Activated CD4-positive, alpha-beta memory T cell treated with anti-CD3 and anti-CD28 coated beads for 36 hours (primary cell): ENCODE measurements around the gene HOXA6. TPM values are rescaled to one million over a fixed set of nuclear protein-coding genes. Genes with fewer than 3 reads are reported as not detected.

Source experiments
- CTCF ChIA-PET: fragments of 350-600 bp; sonication (Branson Sonifier 250); formaldehyde crosslinking; loops from one replicate; lab custom pipeline; 2021; ENCODE audit warnings: antibody characterized with exemption, inconsistent platforms; lab: Charles Lee
- POLR2A ChIA-PET: fragments of 350-600 bp; sonication (Branson Sonifier 250); formaldehyde crosslinking; loops from one replicate; lab custom pipeline; 2021; ENCODE audit warnings: antibody characterized with exemption; lab: Charles Lee
- DNase-seq: peaks from one replicate; pipeline ENCODE4 v3.0.0-alpha.2; 2020
- H3K27ac Mint-ChIP-seq: one replicate; pipeline ENCODE4 v1.8.0; 2021; ENCODE audit warnings: mixed read lengths
- H3K27me3 Mint-ChIP-seq: one replicate; pipeline ENCODE4 v1.8.0; 2021; ENCODE audit warnings: mixed read lengths
- H3K36me3 Mint-ChIP-seq: one replicate; pipeline ENCODE4 v1.8.0; 2021; ENCODE audit warnings: mixed read lengths
- H3K4me1 Mint-ChIP-seq: one replicate; pipeline ENCODE4 v1.8.0; 2021; ENCODE audit warnings: low read depth, mixed read lengths
- H3K4me3 Mint-ChIP-seq: one replicate; pipeline ENCODE4 v1.8.0; 2021; ENCODE audit warnings: mild to moderate bottlenecking, mixed read lengths
- H3K9me3 Mint-ChIP-seq: one replicate; pipeline ENCODE4 v1.8.0; 2021; ENCODE audit warnings: mixed read lengths
- intact Hi-C: fragments of 100-400 bp; cut with micrococcal nuclease; formaldehyde crosslinking; loops from one replicate; pipeline ENCODE4 v1.15.1; 2023
- total RNA-seq, 2 experiments: library from RNA; stranded (reverse); gene quantifications; one replicate each; pipeline ENCODE4 v1.2.3, GENCODE V29; 2021

HOXA6 gene
- total RNA-seq, 2 experiments from 2014 or later: not detected

DNA sequence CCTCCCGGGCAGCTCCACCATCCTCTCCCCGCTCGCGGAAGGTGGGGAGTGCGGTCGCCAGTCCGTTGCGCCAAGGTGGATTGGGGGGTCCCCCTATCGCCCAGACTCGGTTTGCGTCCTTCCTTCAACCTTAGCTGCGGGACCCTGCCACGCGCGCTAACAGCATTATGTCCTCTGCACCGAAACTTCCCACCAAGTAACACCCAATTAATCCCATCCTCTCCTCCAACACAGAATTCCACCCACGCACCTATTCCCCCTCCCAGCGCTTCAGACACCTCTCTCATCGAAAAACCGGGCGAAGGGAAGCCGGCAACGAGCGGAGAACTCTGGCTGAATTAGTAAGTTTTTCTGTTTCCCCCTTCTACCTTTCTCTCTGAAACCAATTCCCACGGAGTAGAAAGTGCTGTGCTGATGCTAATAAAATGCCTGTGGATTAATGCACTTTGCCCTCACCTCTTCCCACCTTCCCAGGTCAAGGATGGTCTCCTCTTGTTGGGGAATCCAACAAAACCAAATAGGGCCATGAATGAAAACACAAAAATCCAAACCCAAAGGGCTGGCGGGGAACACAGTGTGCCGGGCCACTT lies 3.9 kb upstream of the HOXA6 start:
- H3K27ac Mint-ChIP-seq: no peak overlapping the region
- H3K27me3 Mint-ChIP-seq: peaks cover 85% of the 10 kb centered on the region
- peaks cover 43% of the 10 kb centered on the region for H3K4me1 Mint-ChIP-seq
- ChIA-PET CTCF (interaction anchor here (0.9 to 5.2 kb wide), 18 partner anchors 8 to 623 kb away, joined by 3 to 72 read pairs (median 6); partner anchors contain the start of genes HOXA1 and HOXA9), POLR2A (no interaction called here)
- peaks cover 2% of the 10 kb centered on the region for H3K36me3 Mint-ChIP-seq
- peak overlapping the region; percentile 52 for H3K4me3 Mint-ChIP-seq
- intact Hi-C loops: loop anchor here (2.0 to 10.0 kb wide), 3 partner anchors 13 to 857 kb away; partner anchors contain the start of genes HOXA11, HOXA9 and SNX10
- DNase-seq: no peak
- H3K9me3 Mint-ChIP-seq: no peaks in the 10 kb centered on the region

DNA sequence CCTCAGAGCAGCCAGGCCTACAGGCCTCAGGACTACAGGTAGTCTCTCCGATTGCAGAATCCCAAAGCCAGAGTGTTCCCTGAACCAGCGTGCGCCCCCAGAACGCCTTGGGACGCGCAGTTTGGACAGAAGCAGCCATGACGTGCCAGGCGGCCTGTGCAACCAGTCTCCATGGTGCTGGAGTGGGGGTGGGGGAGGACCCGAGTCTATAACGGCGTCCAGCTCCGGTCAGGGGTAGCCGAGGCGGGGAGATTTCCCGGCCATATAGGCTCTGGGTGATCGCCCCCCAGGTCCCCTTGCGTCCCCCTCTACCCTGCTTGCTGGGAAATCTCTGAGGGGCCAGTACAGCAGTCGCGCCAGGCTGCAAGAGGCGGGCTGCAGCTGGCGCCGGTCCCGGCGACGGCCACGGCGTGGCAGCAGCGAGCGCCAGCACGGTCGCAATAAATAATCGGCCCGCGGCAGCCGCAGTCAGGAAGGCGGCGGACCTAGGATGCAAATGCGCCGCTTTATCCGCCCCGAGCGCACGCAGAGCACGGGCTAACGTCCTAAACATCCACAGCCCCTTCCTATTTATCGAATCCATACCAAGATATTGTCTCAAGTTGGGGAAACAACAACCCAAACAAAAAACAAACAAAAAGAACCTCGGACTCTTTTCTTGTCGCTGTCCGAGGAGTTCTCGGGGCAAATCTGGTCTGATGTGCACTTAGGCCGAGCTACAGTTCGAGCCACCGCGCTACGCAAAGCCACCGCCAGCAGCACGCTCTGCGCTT lies 3.2 kb upstream of the HOXA6 start:
- Mint-ChIP-seq H3K27me3 (peaks cover 86% of the 10 kb centered on the region), H3K36me3 (peaks cover 2% of the 10 kb centered on the region), H3K27ac (no peak overlapping the region), H3K4me1 (peaks cover 38% of the 10 kb centered on the region), H3K9me3 (no peaks in the 10 kb centered on the region), H3K4me3 (peak overlapping the region; percentile 52)
- peak; percentile 76 for DNase-seq
- CTCF ChIA-PET: interaction anchor here (0.6 to 5.2 kb wide), 21 partner anchors 9 to 1894 kb away, joined by 3 to 72 read pairs (median 6); partner anchors contain the start of genes EVX1, HOXA1 and HOXA9
- intact Hi-C loops: loop anchor here (2.0 to 10.0 kb wide), 3 partner anchors 14 to 856 kb away; partner anchors contain the start of genes HOXA11, HOXA9 and SNX10
- POLR2A ChIA-PET: interaction anchor here (1.2 to 2.2 kb wide), 2 partner anchors 52 to 57 kb away, joined by 4 read pairs; no protein-coding TSS in a partner anchor

DNA sequence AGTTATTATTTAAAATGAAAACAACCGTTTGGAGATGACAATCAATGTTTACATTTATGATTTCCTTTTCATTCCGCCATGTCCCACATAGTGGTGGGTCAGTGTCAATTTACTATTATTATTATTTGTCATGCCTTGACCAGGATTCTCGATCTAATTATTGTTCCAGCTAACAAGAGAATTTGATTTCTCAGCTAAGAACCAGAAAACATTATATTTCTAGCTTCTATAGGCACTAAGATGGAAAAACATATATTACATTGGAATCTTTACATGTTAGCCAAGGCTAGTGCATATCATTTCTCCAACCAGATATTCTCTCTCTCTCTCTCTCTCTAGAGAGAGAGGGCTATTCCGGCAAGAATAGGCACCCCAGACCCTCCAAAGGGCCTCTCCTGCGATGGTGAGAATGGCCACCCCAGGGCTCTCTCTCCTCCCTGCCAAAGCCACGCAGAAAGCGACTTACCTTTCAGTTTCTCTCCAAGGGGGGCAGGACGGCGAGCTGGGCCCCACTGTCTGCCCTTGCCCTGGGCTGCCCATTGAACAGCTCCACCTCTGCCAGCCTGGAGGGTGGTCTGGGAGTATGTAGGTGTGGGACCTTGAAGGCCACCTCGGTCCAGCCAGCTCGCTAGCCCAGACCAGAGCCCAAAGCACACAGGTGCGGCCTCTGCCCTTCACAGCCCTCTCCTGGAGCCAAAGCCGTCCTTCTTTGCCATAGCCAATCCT lies 2.4 kb upstream of the HOXA6 start:
- Mint-ChIP-seq H3K4me3 (no peak overlapping the region), H3K9me3 (no peaks in the 10 kb centered on the region), H3K27ac (no peak overlapping the region), H3K4me1 (peaks cover 31% of the 10 kb centered on the region), H3K27me3 (peaks cover 84% of the 10 kb centered on the region), H3K36me3 (peaks cover 2% of the 10 kb centered on the region)
- intact Hi-C loops: loop anchor here (2.0 to 10.0 kb wide), 3 partner anchors 15 to 855 kb away; partner anchors contain the start of genes HOXA11, HOXA9 and SNX10
- ChIA-PET CTCF (interaction anchor here (0.6 to 5.2 kb wide), 21 partner anchors 9 to 1894 kb away, joined by 3 to 72 read pairs (median 6); partner anchors contain the start of genes EVX1, HOXA1 and HOXA9), POLR2A (interaction anchor here (1.2 to 2.2 kb wide), 2 partner anchors 52 to 56 kb away, joined by 4 read pairs; no protein-coding TSS in a partner anchor)
- DNase-seq: no peak

DNA sequence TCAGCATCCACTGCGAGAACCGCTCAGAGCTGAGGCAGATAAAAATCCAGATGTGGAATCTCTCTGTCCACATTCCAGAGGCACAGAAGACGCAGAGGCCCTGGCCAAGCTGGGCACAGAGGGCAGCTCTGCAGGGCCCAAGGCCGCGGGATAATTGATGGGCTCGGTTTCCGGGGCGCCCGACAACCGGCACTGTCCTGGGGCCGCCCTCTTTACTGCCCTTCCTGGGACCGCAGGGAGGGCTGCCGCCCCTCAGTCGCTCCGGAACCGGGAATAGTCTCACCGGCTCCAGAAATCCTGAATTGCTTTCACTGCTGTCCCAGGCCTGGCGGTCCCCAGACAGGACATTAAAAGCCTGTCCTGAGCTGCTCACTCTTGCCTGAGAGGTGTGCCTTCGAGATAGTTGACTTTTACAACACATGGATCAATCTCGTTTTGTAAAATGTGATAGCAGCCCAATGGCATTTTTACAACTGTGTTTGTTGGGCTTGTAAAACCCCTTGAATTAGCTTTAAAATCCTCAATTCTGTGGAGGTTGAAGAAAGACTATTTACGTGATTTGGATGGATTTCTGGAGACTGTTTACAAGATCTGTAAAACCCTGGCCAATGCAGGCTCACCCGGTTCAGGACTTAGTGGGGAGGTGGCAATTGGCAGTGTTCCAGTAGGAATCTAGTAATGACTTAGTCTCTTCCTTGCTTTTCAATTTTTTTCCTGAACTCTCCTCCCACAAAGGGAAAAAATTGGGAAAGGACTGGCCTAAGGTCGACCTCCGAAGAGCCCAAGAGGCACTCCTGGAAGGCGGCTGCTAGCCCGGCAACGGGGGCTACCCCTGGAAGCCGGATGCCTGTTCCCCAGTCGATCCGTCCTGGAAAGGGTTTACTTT lies 1.4 kb upstream of the HOXA6 start:
- Mint-ChIP-seq H3K27ac (no peak overlapping the region), H3K27me3 (peaks cover 77% of the 10 kb centered on the region), H3K9me3 (no peaks in the 10 kb centered on the region)

DNA sequence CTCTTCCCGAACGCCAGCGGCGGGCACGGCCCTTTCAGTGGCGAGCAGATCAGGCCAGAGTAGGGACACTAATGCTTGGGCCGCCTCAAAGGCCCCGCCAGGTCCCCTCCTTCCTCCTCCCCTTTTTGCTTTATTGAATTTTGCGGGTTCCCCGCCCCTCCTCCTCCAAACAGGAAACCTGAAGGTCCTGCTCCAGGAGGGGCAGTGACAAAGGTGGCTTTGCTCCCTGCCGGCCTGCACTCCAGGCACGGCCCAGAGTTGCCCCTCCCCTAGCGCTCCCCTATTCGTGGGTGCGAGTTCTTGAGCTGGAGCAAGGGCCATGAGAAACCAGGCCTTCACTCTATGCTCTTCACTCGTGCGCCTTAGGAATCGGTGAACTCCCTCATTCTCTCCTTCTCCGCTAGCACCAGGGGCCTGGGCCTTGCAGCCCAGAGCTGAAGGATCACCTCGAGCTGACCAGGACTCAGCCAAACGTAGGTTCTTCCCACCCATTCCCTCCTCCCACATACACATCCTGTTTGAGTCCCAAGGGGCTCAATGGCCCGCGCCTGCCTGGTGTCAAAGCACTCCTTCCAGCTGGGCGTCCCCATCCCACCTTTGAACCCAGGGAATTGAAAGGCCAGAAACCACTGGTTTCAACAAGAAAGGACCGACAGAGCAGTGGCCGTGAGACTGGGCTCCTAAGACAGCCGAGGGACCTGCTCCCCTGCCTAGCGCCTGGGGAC lies 619 bp upstream of the HOXA6 start:
- CTCF ChIA-PET: interaction anchor here (1.0 to 5.2 kb wide), 3 partner anchors 15 to 771 kb away, joined by 3 to 72 read pairs (median 6); partner anchors contain the start of gene HOXA9
- intact Hi-C loops: no loop called here
- peaks cover 69% of the 10 kb centered on the region for H3K27me3 Mint-ChIP-seq

More for the DNA sequence above, 1.4 kb upstream of the HOXA6 start:
- no peak for DNase-seq
- no peaks in the 10 kb centered on the region for H3K36me3 Mint-ChIP-seq
- H3K4me3 Mint-ChIP-seq: no peak overlapping the region
- ChIA-PET CTCF (interaction anchor here (0.8 to 5.2 kb wide), 9 partner anchors 15 to 772 kb away, joined by 3 to 72 read pairs (median 7); partner anchors contain the start of genes EVX1 and HOXA9), POLR2A (interaction anchor here (0.5 to 2.2 kb wide), 2 partner anchors 51 to 52 kb away, joined by 4 read pairs; no protein-coding TSS in a partner anchor)
- peaks cover 24% of the 10 kb centered on the region for H3K4me1 Mint-ChIP-seq
- intact Hi-C loops: no loop called here

DNA sequence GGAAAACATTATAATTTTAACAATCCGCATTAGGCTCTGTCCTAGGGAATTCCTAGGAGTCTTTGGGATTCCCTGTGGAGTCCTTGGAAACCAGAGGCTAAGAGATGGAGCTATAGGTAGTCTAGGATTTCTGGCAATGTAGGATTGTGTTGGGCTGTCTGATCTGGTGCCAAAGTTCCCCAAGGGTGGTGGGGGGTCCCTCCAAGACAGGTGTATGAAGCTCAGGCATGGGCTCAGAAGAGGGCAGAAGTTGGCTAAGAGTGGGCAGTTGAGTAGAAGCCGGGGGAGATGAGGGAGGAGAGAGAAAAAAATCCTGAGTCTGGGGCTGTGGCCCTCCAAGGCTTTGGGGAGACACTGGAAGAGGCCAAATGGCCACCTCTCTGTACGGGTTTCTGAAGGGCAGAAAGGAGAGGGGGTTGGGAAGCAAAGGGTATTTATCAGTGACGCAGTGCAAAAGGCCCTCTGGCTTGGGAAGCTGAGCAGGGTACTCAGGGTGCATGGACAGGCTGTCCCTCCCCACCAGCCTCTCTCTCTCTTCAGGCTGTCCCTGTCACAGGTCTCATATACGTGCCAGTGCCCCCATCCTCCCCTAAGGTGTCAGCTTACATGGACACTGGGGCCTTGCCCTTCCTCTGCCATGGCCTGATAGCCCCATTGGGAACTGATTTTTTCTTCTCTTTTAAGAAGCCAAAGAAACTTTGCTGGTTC lies 929 bp downstream of the HOXA6 start:
- DNase-seq: no peak
- H3K9me3 Mint-ChIP-seq: no peaks in the 10 kb centered on the region
- ChIA-PET POLR2A (no interaction called here), CTCF (no interaction called here)
- H3K27me3 Mint-ChIP-seq: peaks cover 61% of the 10 kb centered on the region
- H3K4me1 Mint-ChIP-seq: peaks cover 19% of the 10 kb centered on the region
- no peak overlapping the region for H3K4me3 Mint-ChIP-seq
- no peaks in the 10 kb centered on the region for H3K36me3 Mint-ChIP-seq
- H3K27ac Mint-ChIP-seq: no peak overlapping the region
- intact Hi-C loops: no loop called here

More for the DNA sequence above, 619 bp upstream of the HOXA6 start:
- DNase-seq: no peak
- H3K4me1 Mint-ChIP-seq: peaks cover 24% of the 10 kb centered on the region
- POLR2A ChIA-PET: interaction anchor here (0.5 to 2.2 kb wide), 2 partner anchors 50 to 51 kb away, joined by 4 read pairs; no protein-coding TSS in a partner anchor
- no peak overlapping the region for H3K27ac Mint-ChIP-seq
- H3K4me3 Mint-ChIP-seq: no peak overlapping the region
- no peaks in the 10 kb centered on the region for H3K36me3 Mint-ChIP-seq
- H3K9me3 Mint-ChIP-seq: no peaks in the 10 kb centered on the region

DNA sequence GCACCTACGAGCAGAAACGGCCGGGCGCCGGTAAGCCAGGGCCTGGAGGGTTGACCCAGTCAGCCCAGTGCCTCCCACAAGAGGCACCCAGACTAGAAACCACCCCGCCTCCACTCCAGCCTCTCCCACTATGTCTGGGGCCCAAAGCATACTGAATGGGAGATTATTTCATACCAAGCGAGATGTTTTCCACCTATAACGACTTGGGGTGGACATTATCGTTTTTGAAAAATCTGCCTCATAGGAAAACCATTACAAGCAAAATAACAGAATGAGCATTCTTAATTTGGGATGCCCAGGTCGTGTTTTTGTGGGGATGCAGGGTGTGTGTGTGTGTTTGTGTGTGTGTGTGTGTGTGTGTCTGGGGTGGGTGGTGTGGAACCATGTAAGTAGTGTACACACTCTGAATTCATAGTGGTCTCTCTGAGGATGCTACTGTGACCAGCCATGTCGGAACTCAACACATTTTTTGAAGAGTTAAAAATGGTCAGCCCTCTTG lies 1.6 kb downstream of the HOXA6 start:
- Mint-ChIP-seq H3K4me3 (no peak overlapping the region), H3K4me1 (peaks cover 12% of the 10 kb centered on the region), H3K9me3 (no peaks in the 10 kb centered on the region), H3K36me3 (no peaks in the 10 kb centered on the region), H3K27ac (no peak overlapping the region), H3K27me3 (peaks cover 56% of the 10 kb centered on the region)
- ChIA-PET POLR2A (no interaction called here), CTCF (no interaction called here)
- intact Hi-C loops: no loop called here
- no peak for DNase-seq

DNA sequence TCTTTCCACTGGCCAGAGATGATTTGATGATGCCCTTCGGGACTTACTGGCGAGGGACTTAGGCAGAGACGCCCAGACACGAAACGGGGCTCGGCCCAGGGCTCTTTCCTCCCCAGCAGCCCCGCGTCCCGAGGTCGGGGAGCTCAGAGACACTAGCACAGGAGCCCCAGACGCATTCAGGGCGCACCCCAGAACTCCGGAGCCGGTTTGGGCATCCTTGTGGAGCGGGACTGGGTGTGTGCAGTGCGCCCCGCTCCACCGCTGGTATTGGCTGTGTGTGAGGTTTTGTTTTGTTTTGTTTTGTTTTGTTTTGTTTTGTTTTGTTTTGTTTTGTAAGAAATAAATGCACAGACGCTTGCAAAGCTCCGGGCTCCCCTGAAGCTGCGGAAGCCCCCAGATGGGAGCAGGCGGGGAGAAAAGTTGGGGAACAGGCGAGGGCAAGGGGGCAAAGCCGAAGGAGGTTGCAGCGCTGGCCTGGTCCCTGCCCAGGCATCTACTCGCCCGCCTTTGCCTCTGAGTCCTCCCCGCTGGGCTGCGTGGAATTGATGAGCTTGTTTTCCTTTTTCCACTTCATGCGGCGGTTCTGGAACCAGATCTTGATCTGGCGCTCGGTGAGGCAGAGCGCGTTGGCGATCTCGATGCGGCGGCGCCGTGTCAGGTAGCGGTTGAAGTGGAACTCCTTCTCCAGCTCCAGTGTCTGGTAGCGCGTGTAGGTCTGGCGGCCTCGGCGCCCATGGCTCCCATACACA lies 2.2 kb downstream of the HOXA6 start:
- intact Hi-C loops: no loop called here
- peaks cover 51% of the 10 kb centered on the region for H3K27me3 Mint-ChIP-seq
- POLR2A ChIA-PET: no interaction called here
- no peaks in the 10 kb centered on the region for H3K9me3 Mint-ChIP-seq
- H3K4me3 Mint-ChIP-seq: no peak overlapping the region
- no peak overlapping the region for H3K27ac Mint-ChIP-seq
- H3K4me1 Mint-ChIP-seq: peaks cover 7% of the 10 kb centered on the region
- no peak for DNase-seq
- CTCF ChIA-PET: interaction anchor here (1.0 kb wide), 1 partner anchor 11 kb away, joined by 3 read pairs; no protein-coding TSS in a partner anchor
- no peaks in the 10 kb centered on the region for H3K36me3 Mint-ChIP-seq

DNA sequence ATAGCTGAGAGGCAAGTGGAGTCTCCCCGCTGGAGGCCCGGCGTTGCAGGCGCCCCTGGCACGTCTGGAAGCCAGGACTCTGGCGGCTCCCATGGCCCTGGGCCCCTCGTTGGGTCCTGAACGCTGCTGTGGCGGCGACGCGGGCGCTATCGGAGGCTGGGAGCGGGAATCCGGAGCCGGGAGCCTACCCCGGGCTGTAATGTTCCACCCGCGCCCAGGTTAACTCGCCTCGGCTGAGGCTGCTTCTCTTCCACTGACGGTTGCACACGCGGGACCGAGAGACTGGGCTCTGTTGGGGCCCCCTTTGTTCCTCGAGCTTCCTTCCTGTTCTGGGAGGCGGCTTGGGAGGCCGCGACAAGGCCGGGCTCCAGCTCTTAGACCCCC lies 2.8 kb downstream of the HOXA6 start:
- CTCF ChIA-PET: interaction anchor here (1.0 kb wide), 1 partner anchor 11 kb away, joined by 3 read pairs; no protein-coding TSS in a partner anchor
- Mint-ChIP-seq H3K4me3 (no peak overlapping the region), H3K27ac (no peak overlapping the region), H3K27me3 (peaks cover 45% of the 10 kb centered on the region), H3K9me3 (no peaks in the 10 kb centered on the region), H3K4me1 (peaks cover 7% of the 10 kb centered on the region), H3K36me3 (no peaks in the 10 kb centered on the region)
- DNase-seq: no peak
- POLR2A ChIA-PET: no interaction called here
- intact Hi-C loops: no loop called here
